Stimulated activated CD4-positive, alpha-beta T cell treated with anti-CD3 and anti-CD28 coated beads, Interleukin-1b, Interleukin-23, amount 100 ng/mL, for 24 hours (primary cell): ENCODE results near the gene ASS1.
"Not testable (repeated sequence)": the region's sequence is repeated elsewhere in the genome, so short reads cannot be mapped to it uniquely, and the experiment has no call there.

Experiments
- DNase-seq, 4 experiments: peaks; one replicate each; pipeline ENCODE4 v3.0.0-alpha.2; 2020; ENCODE audit warnings: low read depth in 4 of 4, low spot score in 1 of 4

ASS1 gene

DNA sequence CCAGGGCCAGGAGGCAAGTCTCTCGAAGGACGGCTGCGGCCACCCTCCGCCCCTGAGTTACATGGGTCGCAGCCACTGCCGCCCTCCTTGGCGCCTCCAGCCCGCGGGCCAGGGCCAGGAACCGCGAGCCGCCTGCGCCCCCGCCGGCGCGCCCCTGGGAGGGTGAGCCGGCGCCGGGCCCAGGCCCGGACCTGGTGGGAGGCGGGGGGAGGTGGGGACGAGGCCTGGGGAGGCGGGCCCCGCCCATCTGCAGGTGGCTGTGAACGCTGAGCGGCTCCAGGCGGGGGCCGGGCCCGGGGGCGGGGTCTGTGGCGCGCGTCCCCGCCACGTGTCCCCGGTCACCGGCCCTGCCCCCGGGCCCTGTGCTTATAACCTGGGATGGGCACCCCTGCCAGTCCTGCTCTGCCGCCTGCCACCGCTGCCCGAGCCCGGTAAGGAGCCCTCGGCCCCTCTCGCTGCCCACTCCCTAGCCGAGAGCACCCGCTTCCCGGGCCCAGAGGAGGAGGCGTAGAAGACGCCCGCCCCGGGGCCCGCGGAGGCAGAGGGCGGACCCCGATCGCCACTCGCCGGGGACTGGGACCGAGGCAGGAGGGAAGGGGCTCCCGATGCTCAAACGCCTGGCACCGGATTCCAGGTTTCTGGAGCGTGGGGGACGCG, at the start of gene ASS1:
Gene ASS1 (plus strand): TSS at position 397 of the 657 bp plus-strand sequence. CDS start 7,268 bp downstream, outside the sequence.
- peak in 3 of 4 experiments; percentile 9 to 47 (median 28) for DNase-seq

- DNase-seq: no peak
Observed at GRCh38 chr9:130395810-130396435, 48.8 kb upstream of the ASS1 start.

DNA sequence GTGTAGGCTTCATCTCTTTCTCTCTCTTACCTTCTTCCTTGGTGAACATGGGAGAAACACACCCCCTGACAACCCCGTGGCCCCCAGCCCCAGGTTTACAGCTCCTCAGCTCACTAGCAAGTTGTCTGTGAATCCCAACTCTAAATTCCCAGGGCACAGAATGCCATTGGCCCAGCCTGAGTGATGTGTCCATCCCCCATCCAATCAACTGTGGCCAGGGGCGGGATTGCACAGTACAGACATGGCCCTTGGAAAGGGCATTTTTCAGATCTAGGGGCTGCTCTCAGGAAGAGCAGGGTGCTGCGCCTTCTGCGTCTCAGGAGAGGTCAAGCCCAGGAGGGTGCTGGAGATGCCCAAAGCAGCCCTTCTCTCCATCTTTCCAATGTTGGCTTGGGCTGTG, 48.2 kb upstream of the ASS1 start:
- no peak for DNase-seq

DNA sequence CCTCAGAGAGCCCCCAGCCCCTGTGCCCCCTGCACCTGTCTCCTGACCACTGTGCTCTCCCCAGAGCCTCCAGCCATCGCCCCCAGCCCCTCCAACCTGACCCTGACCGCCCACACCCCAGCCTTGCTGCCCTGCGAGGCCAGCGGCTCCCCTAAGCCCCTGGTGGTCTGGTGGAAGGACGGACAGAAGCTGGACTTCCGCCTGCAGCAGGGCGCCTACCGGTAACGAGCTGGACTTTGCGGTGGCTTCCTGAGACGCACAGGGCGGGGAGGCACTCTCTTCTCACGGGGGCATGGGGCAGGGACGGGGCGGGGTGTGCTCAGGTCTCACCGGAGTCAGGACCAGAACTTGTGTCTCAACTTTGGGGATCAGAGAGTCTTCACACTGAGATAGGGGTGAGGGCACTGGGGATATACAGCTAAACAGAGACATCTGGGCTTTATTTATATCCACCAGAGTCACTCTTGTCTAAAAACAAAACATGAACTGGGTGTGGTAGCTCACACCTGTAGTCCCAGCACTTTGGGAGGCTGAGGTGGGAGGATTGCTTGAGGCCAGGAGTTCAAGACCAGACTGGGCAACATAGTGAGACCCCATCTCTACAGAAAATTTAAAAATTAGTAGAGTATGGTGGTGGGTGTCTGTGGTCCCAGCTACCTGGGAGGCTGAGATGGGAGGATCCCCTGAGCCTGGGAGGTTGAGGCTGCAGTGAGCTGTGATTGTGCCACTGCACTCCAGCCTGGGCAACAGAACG, 46.1 kb upstream of the ASS1 start:
- DNase-seq: no peak

DNA sequence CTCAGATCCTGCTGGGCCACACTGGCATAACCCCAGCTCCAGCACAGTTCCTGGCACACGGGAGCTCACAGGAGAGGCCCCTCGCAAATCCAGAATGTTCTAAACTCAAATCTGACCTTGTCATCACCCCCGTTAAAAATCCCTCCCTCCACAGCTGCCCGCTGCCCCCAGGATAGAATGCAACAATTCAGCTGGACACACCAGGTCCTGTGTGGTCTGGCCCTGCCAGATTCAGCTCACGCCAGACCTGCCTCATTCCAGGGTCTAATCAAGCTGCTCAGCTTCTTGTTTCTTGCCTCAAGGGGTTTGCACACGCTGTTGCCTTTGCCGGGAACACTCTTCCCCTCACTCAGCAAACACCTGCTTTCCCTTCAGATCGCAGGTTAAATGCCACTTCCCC, 45.0 kb upstream of the ASS1 start:
- no peak for DNase-seq

DNA sequence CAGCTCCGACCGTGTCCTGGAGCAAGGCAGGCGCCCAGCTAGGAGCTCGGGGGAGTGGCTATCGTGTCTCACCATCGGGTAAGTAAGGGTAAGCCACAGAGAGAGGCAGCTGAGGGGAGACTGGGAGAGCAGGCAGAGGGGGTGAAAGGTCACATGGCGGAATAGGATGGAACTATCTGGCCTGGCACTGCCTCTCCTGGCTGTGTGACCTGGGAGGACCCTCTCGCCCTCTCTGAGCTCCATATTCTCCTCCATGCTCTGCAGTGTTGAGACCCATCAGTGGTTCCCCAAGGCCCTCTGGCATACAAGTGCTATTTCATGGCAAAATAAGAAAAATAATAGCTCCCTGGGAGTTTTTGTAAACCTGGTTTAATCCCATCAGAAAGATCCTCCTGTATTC, 43.9 kb upstream of the ASS1 start:
- DNase-seq: no peak

DNA sequence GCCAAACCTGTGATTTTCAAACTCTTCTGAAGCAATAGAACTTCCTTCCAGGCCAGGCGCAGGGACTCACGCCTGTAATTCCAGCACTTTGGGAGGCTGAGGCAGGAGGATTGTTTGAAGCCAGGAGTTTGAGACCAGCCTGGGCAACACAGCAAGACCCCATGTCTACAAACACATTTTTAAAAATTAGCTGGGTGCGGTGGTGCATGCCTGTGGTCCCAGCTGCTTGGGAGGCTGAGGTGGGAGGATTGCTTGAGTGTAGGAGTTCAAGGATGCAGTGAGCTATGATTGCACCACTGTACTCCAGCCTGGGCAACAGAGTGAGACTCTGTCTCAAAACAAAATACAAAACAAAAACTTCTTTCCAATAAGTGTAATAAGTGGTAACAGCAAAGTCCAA, 43.0 kb upstream of the ASS1 start:
- not testable (repeated sequence) for DNase-seq

DNA sequence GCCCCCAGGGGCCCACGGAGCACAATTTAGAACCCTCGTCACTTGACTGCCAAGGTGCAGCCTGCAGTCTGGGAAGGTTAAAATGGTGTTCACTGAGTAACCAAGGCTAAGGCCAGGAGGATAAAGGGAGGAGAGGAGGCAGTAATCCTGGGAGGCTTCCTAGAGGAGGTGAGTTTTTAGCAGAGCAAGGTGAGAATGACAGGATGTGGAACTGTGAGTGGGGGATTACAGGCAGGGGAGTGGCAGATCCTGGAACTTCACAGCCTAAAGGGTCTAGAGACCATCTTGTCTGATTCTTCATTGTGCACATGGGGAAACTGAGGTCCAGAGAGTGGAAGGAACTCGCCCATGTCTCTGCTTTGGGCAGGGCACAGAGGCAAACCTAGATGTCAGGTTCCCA, 42.5 kb upstream of the ASS1 start:
- no peak for DNase-seq

DNA sequence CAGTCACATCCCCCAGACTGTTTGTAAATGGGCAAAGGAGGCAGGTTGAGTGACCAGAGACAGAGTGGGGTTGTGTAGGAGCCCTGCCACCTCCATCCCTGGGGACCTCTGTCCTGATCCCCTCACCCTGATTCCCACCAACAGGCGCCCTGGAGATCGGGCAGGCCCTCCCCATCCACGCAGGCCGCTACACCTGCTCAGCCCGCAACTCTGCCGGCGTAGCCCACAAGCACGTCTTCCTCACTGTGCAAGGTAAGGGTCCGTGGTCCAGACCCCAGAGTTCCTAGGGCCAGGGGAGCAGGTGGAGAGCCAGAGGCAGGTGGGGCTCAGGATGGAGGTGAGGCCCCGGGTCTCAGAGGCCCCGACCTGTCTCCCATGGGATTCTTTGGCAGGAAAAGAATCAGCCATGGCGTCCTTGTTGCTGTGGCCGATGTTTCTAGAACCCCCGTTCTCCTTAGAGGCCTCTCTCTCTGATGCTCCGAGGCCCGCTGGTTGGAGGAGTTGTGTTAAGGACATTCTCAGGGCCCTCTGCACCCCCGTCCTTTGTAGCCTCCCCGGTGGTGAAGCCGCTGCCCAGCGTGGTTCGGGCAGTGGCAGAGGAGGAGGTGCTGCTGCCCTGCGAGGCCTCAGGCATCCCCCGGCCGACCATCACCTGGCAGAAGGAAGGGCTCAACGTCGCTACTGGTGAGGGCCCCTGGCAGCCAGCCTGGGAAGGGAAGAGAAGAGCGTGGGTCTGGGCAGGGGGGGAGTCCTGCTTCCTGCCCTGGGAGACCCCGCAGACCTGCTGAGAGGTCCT, 41.9 kb upstream of the ASS1 start:
- DNase-seq: no peak

GRCh38 chr9:130405657-130406257, 39.0 kb upstream of the ASS1 start:
- DNase-seq: no peak

- DNase-seq: no peak
Observed at GRCh38 chr9:130406278-130406895, 38.4 kb upstream of the ASS1 start.

GRCh38 chr9:130407916-130408663, 36.7 kb upstream of the ASS1 start:
- DNase-seq: no peak

DNA sequence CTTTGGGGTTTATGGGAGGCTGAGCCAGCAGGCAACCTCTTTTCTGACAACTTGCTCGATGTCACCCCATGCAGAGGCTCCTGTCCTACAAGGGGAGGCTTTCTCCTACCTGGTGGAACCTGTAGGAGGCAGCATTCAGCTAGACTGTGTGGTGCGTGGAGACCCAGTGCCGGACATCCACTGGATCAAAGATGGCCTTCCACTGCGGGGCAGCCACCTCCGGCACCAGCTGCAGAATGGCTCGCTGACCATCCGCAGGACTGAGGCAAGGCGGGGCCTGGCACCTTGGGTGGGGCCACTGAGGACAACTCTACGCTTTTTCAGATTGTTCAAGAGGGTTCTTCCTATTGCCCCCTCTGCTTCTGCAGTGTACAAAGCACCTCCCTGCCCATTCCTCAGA, 36.1 kb upstream of the ASS1 start:
- no peak for DNase-seq

- DNase-seq: no peak
Observed at GRCh38 chr9:130409246-130409645, 35.5 kb upstream of the ASS1 start.

DNA sequence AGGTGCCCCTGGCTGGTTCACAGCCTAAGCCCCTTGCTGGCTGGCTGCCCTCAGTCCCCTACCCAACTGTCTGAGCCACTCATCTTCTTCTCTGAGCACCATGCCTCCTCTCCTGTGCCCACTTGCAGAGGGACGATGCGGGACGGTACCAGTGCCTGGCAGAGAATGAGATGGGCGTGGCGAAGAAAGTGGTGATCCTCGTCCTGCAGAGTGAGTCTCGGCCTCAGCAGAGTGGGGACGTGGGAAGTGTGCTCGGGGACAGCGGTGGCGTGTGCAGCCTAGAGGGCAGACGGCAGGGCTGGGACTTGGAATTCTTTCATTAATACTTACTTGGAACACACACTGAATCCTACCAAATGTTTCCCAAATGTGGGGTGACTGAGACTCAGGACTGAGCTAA, 34.3 kb upstream of the ASS1 start:
- DNase-seq: no peak

- DNase-seq: no peak
Observed at GRCh38 chr9:130411566-130411915, 33.2 kb upstream of the ASS1 start.

DNA sequence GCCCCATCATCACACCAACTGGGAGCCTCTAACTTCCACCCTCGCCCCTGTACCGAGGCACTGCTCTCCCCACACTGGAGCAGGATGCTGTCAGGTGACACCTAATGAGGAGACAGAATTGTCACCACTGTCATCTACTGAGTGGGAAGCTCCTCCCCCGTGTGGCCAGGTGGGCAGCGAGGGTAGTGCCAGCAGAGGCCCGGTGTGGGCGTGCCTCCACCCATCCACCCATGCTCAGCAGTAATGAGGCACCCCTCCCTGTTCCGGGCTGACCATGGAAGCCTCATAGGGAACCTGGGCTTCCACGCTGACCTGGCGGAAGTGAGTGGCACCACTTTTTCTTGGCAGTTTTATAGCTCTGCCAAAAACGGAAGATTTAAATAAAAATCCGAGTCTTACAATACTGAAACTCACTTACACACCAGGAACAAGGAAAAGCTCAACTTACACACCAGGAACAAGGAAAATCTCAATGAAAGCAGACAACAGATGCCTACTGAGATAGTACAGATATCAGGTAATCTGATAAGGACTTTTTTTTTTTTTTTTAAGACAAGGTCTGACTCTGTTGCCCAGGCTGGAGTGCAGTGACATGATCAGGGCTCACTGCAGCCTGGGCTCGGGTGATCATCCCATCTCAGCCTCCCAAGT, 30.6 kb upstream of the ASS1 start:
- no peak for DNase-seq

- DNase-seq: no peak
Observed at GRCh38 chr9:130414910-130415746, 29.6 kb upstream of the ASS1 start.

- no peak for DNase-seq
Observed at GRCh38 chr9:130417602-130418001, 27.2 kb upstream of the ASS1 start.
